Naive thymus-derived CD4-positive, alpha-beta T cell (primary cell): ENCODE data around the gene CCNL2. TPM values are rescaled to one million over a fixed set of nuclear protein-coding genes. Genes with fewer than 3 reads are reported as not detected.
"Not testable (repeated sequence)": the region's sequence is repeated elsewhere in the genome, so short reads cannot be mapped to it uniquely, and the experiment has no call there.

Experiments
- ATAC-seq: fragments of 150-1000 bp; cut with Tn5 transposase; 2 replicates; pipeline ENCODE4 v1.10.0; 2021; ENCODE audit warnings: mild to moderate bottlenecking, moderate library complexity
- CTCF ChIA-PET: fragments of 350-600 bp; sonication (Branson Sonifier 250); formaldehyde crosslinking; loops from one replicate; lab custom pipeline; 2021; ENCODE audit warnings: antibody characterized with exemption; lab: Charles Lee
- POLR2A ChIA-PET: fragments of 350-600 bp; sonication (Branson Sonifier 250); formaldehyde crosslinking; loops from one replicate; lab custom pipeline; 2021; ENCODE audit warnings: antibody characterized with exemption, inconsistent platforms; lab: Charles Lee
- DNase-seq, 9 donors: peaks; one replicate each; pipeline versions ENCODE4 v3.0.0 to v3.0.0-alpha.2; 2020 to 2022; ENCODE audit warnings: mixed read lengths in 1 of 9
- H3K27ac ChIP-seq: one replicate; pipeline ENCODE4 v1.7.0; 2013; ENCODE audit warnings: mild to moderate bottlenecking, low read depth, low read length, moderate library complexity
- H3K27me3 ChIP-seq, 2 donors: one replicate each; pipeline ENCODE4 v1.7.0; 2013; ENCODE audit warnings: low read length in 2 of 2, mild to moderate bottlenecking in 2 of 2, moderate library complexity in 2 of 2; ENCODE audit not compliant: control insufficient read depth in 2 of 2, insufficient read depth in 2 of 2
- H3K36me3 ChIP-seq, 3 experiments: 1 replicate in 2 of 3; 2 replicates in 1 of 3; pipeline ENCODE4 v1.7.0; 2013; ENCODE audit warnings: low read length in 3 of 3, mild to moderate bottlenecking in 3 of 3, moderate library complexity in 1 of 3; ENCODE audit not compliant: insufficient read depth in 3 of 3, control insufficient read depth in 2 of 3
- H3K4me1 ChIP-seq, 2 donors: one replicate each; pipeline ENCODE4 v1.7.0; 2013; ENCODE audit warnings: low read length in 2 of 2, mild to moderate bottlenecking in 2 of 2, moderate library complexity in 1 of 2; ENCODE audit not compliant: control insufficient read depth in 2 of 2, insufficient read depth in 2 of 2
- H3K4me3 ChIP-seq: 2 replicates; pipeline ENCODE4 v1.7.0; 2013; ENCODE audit warnings: mild to moderate bottlenecking, low read length
- H3K9me3 ChIP-seq, 3 experiments: 1 replicate in 2 of 3; 2 replicates in 1 of 3; pipeline ENCODE4 v1.7.0; 2013; ENCODE audit warnings: low read length in 3 of 3; ENCODE audit not compliant: control insufficient read depth in 2 of 3
- H3K27ac Mint-ChIP-seq, 9 donors: one replicate each; pipeline ENCODE4 v1.8.0; 2020 to 2022; ENCODE audit warnings: mixed read lengths in 9 of 9, mild to moderate bottlenecking in 8 of 9, moderate library complexity in 5 of 9, inconsistent platforms in 2 of 9
- H3K27me3 Mint-ChIP-seq, 5 donors: one replicate each; pipeline ENCODE4 v1.8.0; 2021 to 2022; ENCODE audit warnings: mixed read lengths in 5 of 5, mild to moderate bottlenecking in 1 of 5
- H3K36me3 Mint-ChIP-seq, 5 donors: one replicate each; pipeline ENCODE4 v1.8.0; 2020 to 2022; ENCODE audit warnings: mixed read lengths in 5 of 5, mild to moderate bottlenecking in 3 of 5, inconsistent platforms in 1 of 5
- H3K4me1 Mint-ChIP-seq, 7 donors: one replicate each; pipeline ENCODE4 v1.8.0; 2020 to 2022; ENCODE audit warnings: mixed read lengths in 7 of 7, mild to moderate bottlenecking in 3 of 7, inconsistent platforms in 1 of 7
- H3K4me3 Mint-ChIP-seq, 10 donors: one replicate each; pipeline ENCODE4 v1.8.0; 2020 to 2022; ENCODE audit warnings: mild to moderate bottlenecking in 10 of 10, mixed read lengths in 10 of 10, moderate library complexity in 6 of 10, inconsistent platforms in 2 of 10
- H3K9me3 Mint-ChIP-seq, 11 donors: one replicate each; pipeline ENCODE4 v1.8.0; 2020 to 2022; ENCODE audit warnings: mixed read lengths in 11 of 11, mild to moderate bottlenecking in 4 of 11, inconsistent platforms in 1 of 11, moderate library complexity in 1 of 11
- intact Hi-C, 2 donors: fragments of 100-400 bp; cut with micrococcal nuclease; formaldehyde crosslinking; loops; one replicate each; pipeline ENCODE4 v1.15.1; 2023
- polyA plus RNA-seq, 2 donors: library from polyadenylated mRNA; unstranded; fragments of 300-500 nt; fragmentation: Illumina TruSeq; gene quantifications; one replicate each; pipeline ENCODE4 v1.2.3, GENCODE V29; 2021
- total RNA-seq, 6 experiments: library from RNA in 5 of 6; stranded (reverse) in 5 of 6; gene quantifications; 1 replicate in 5 of 6; 2 replicates in 1 of 6; pipeline ENCODE4 v1.2.3 and lab custom pipeline; 2021 to 2026

CCNL2 gene
- total RNA-seq, result 100 to 1,000 TPM; 130 to 403 (median 278) TPM
- 10 to 100 TPM; 16.3 to 38.3 TPM for polyA plus RNA-seq
- total RNA-seq (lab: John Stamatoyannopoulos, UW), result 303 reads per million, percentile 96 among the genes with 10 or more reads in this experiment

GRCh38 chr1:1399187-1399871, at the start of gene CCNL2:
Gene CCNL2, minus strand, starts transcription at chr1:1399335. Its CDS starts 29 bp downstream, at chr1:1399306.
- Histone ChIP-seq H3K36me3 (peaks cover 8 to 59% (median 18%) of the 10 kb centered on the region in 3 experiments), H3K27me3 (no peaks in the 10 kb centered on the region), H3K4me1 (peaks cover 20 to 23% of the 10 kb centered on the region in 2 donors), H3K27ac (peak within 1 kb of the TSS; percentile 91), H3K4me3 (peak within 1 kb of the TSS; percentile 99), H3K9me3 (no peaks in the 10 kb centered on the region)
- Mint-ChIP-seq H3K27me3 (no peaks in the 10 kb centered on the region), H3K27ac (peak within 1 kb of the TSS; percentile 78 to 93 (median 89)), H3K4me3 (peak within 1 kb of the TSS; percentile 85 to 94 (median 90)), H3K9me3 (peaks cover 0 to 2% (median 0%) of the 10 kb centered on the region in 11 donors), H3K4me1 (peaks cover 22 to 65% (median 43%) of the 10 kb centered on the region in 7 donors), H3K36me3 (peaks cover 0 to 30% (median 20%) of the 10 kb centered on the region in 5 donors)
- peak; percentile 97 for ATAC-seq
- CTCF ChIA-PET, result interaction anchor here (1.0 to 2.2 kb wide), 3 partner anchors 12 to 27 kb away, joined by 3 to 7 read pairs (median 5); no protein-coding TSS in a partner anchor
- intact Hi-C loops, result loop anchor here (1.0 to 2.0 kb wide), 10 partner anchors 8 to 283 kb away; partner anchors contain the start of genes AURKAIP1 (in 2 of the 2), ATAD3A (in 1 of the 2), ATAD3B (in 1 of the 2) and C1orf159 (in 1 of the 2)
- POLR2A ChIA-PET, result interaction anchor here (0.7 to 9.8 kb wide), 13 partner anchors 8 to 302 kb away, joined by 3 to 80 read pairs (median 5); partner anchors contain the start of genes ACAP3, AURKAIP1, MRPL20 and UBE2J2
- DNase-seq, result peak; percentile 98 to 99 (median 99)

GRCh38 chr1:1446631-1447030, 47.5 kb upstream of the CCNL2 start:
- H3K4me3 ChIP-seq, H3K36me3 Mint-ChIP-seq, ATAC-seq, H3K4me3 Mint-ChIP-seq, H3K27me3 Mint-ChIP-seq, H3K4me1 Mint-ChIP-seq, DNase-seq, H3K27ac ChIP-seq, H3K9me3 Mint-ChIP-seq, H3K9me3 ChIP-seq, H3K36me3 ChIP-seq, H3K4me1 ChIP-seq, H3K27ac Mint-ChIP-seq, POLR2A ChIA-PET, H3K27me3 ChIP-seq, CTCF ChIA-PET, intact Hi-C loops: not testable (repeated sequence)

GRCh38 chr1:1442069-1442770, 43.1 kb upstream of the CCNL2 start:
- H3K4me3 Mint-ChIP-seq, result no peak overlapping the region
- CTCF ChIA-PET, result interaction anchor here (0.7 to 1.1 kb wide), 3 partner anchors 20 to 320 kb away, joined by 3 to 4 read pairs (median 3); no protein-coding TSS in a partner anchor
- H3K36me3 Mint-ChIP-seq, result no peaks in the 10 kb centered on the region
- H3K27me3 ChIP-seq, result peaks cover 0 to 9% of the 10 kb centered on the region in 2 donors
- no peak overlapping the region for H3K27ac Mint-ChIP-seq
- no peak for DNase-seq
- H3K27ac ChIP-seq, result no peak overlapping the region
- H3K27me3 Mint-ChIP-seq, result no peaks in the 10 kb centered on the region
- H3K4me3 ChIP-seq, result no peak overlapping the region
- ATAC-seq, result no peak
- POLR2A ChIA-PET, result no interaction called here
- peaks cover 0 to 3% (median 0%) of the 10 kb centered on the region in 7 donors for H3K4me1 Mint-ChIP-seq
- no peaks in the 10 kb centered on the region for H3K36me3 ChIP-seq
- H3K9me3 Mint-ChIP-seq, result no peaks in the 10 kb centered on the region
- H3K4me1 ChIP-seq, result no peaks in the 10 kb centered on the region
- H3K9me3 ChIP-seq, result no peaks in the 10 kb centered on the region
- intact Hi-C loops, result no loop called here

- peak; percentile 89 for ATAC-seq
- Histone ChIP-seq H3K4me1 (peaks cover 0 to 4% of the 10 kb centered on the region in 2 donors), H3K9me3 (no peaks in the 10 kb centered on the region), H3K27ac (no peak overlapping the region), H3K4me3 (no peak overlapping the region), H3K36me3 (no peaks in the 10 kb centered on the region), H3K27me3 (peaks cover 0 to 18% of the 10 kb centered on the region in 2 donors)
- H3K4me1 Mint-ChIP-seq, result peaks cover 0 to 6% (median 0%) of the 10 kb centered on the region in 7 donors
- H3K27ac Mint-ChIP-seq, result no peak overlapping the region
- intact Hi-C loops, result loop anchor here in 1 of 2 donors (1.0 to 2.0 kb wide), 3 partner anchors 34 to 408 kb away; partner anchors contain the start of genes DVL1 and MRPL20
- POLR2A ChIA-PET, result interaction anchor here (0.6 to 1.1 kb wide), 2 partner anchors 33 to 67 kb away, joined by 3 to 4 read pairs; no protein-coding TSS in a partner anchor
- H3K4me3 Mint-ChIP-seq, result peak overlapping the region in 1 of 10 donors; percentile 23
- CTCF ChIA-PET, result interaction anchor here (0.5 to 1.5 kb wide), 8 partner anchors 10 to 502 kb away, joined by 3 to 7 read pairs (median 3); no protein-coding TSS in a partner anchor
- peak in 8 of 9 donors; percentile 26 to 72 (median 48) for DNase-seq
- no peaks in the 10 kb centered on the region for H3K9me3 Mint-ChIP-seq
- H3K36me3 Mint-ChIP-seq, result no peaks in the 10 kb centered on the region
- peaks cover 0 to 4% (median 2%) of the 10 kb centered on the region in 5 donors for H3K27me3 Mint-ChIP-seq
Measured at GRCh38 chr1:1441002-1441888, 42.1 kb upstream of the CCNL2 start.

GRCh38 chr1:1440262-1441001, 41.3 kb upstream of the CCNL2 start:
- Mint-ChIP-seq H3K9me3 (no peaks in the 10 kb centered on the region), H3K4me3 (peak overlapping the region in 1 of 10 donors; percentile 23), H3K27ac (no peak overlapping the region), H3K27me3 (peaks cover 0 to 6% (median 4%) of the 10 kb centered on the region in 5 donors), H3K36me3 (no peaks in the 10 kb centered on the region), H3K4me1 (peaks cover 0 to 8% (median 0%) of the 10 kb centered on the region in 7 donors)
- DNase-seq (no peak), ATAC-seq (no peak)
- peaks cover 0 to 20% of the 10 kb centered on the region in 2 donors for H3K27me3 ChIP-seq
- H3K36me3 ChIP-seq, result no peaks in the 10 kb centered on the region
- H3K27ac ChIP-seq, result no peak overlapping the region
- peaks cover 0 to 9% of the 10 kb centered on the region in 2 donors for H3K4me1 ChIP-seq
- no peak overlapping the region for H3K4me3 ChIP-seq
- ChIA-PET CTCF (interaction anchor here (0.8 to 1.5 kb wide), 4 partner anchors 10 to 443 kb away, joined by 3 to 7 read pairs (median 4); no protein-coding TSS in a partner anchor), POLR2A (interaction anchor here (0.6 to 1.1 kb wide), 2 partner anchors 32 to 66 kb away, joined by 3 to 4 read pairs; no protein-coding TSS in a partner anchor)
- no peaks in the 10 kb centered on the region for H3K9me3 ChIP-seq
- intact Hi-C loops, result loop anchor here in 1 of 2 donors (1.0 to 2.0 kb wide), 3 partner anchors 34 to 407 kb away; partner anchors contain the start of genes DVL1 and MRPL20
